ENCODE measurements around the gene SMOC1. TPM values are rescaled to one million over a fixed set of nuclear protein-coding genes. Genes with fewer than 3 reads are reported as not detected.

SMOC1 gene
- total RNA-seq, 2 donors from 2014 or later = not detected

DNA sequence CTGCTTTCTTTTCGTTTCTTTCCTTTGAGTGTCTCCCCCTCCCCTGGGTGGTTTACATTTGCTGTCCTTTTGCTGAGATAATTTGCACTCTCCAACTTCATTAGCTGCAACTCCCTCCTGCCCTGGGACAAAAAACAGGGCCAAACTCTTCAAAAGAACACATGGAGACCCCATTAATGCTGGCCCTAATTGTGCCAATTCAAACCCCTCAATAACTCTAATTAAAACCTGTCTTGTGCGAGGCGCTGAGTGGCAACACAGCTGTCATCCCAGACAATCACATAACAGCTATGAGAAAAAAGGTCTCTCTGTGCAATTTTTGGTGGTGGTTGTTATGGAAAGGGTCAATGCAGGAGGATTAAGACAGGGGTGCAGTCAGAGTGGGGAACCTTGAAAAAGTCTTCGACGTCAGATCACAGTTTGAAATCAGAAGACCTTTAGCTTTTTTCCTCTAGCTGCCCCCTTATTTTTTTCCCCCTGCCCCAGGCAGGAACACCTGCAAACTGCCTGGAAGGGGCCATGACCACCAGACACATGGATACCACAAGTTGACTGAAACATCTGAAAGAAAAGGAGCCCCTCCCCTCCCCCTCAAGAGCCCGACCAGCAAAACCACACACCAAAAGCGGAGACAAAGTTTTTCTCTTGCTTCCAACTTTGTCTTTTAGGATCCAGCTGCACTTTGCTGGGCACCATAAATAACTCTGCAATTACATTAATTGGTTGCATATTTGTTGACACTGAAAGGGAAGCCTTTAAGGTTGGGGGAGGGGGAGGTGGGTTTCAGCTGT, 26.5 kb upstream of the SMOC1 start:
- Mint-ChIP-seq H3K9me3 (peaks cover 2% of the 10 kb centered on the region), H3K27me3 (ENCODE audit: insufficient read depth) (no peaks in the 10 kb centered on the region), H3K36me3 (ENCODE audit: low read depth) (no peaks in the 10 kb centered on the region), H3K4me3 (no peak overlapping the region), H3K4me1 (no peaks in the 10 kb centered on the region), H3K27ac (no peak overlapping the region)
- no peaks in the 10 kb centered on the region for H3K9me3 ChIP-seq (ENCODE audit: control insufficient read depth, low read length)
- H3K27me3 ChIP-seq (ENCODE audit: control insufficient read depth, insufficient read depth, low read length, poor library complexity, severe bottlenecking) = no peaks in the 10 kb centered on the region
- 83 to 90% methylated on average over 1 to 7 of the region's 7 CpGs for WGBS, 2 experiments (ENCODE audit: insufficient coverage in 1 of 2, insufficient read length in 1 of 2)
- H3K36me3 ChIP-seq (ENCODE audit: control insufficient read depth, insufficient read depth, low read length) = no peaks in the 10 kb centered on the region
- TF ChIP-seq, protein P1, sequence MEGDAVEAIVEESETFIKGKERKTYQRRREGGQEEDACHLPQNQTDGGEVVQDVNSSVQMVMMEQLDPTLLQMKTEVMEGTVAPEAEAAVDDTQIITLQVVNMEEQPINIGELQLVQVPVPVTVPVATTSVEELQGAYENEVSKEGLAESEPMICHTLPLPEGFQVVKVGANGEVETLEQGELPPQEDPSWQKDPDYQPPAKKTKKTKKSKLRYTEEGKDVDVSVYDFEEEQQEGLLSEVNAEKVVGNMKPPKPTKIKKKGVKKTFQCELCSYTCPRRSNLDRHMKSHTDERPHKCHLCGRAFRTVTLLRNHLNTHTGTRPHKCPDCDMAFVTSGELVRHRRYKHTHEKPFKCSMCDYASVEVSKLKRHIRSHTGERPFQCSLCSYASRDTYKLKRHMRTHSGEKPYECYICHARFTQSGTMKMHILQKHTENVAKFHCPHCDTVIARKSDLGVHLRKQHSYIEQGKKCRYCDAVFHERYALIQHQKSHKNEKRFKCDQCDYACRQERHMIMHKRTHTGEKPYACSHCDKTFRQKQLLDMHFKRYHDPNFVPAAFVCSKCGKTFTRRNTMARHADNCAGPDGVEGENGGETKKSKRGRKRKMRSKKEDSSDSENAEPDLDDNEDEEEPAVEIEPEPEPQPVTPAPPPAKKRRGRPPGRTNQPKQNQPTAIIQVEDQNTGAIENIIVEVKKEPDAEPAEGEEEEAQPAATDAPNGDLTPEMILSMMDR (conservative IDR thresholded peaks at IDR 0.05) = no peak
- no peak overlapping the region for H3K4me3 ChIP-seq (ENCODE audit: low read length)
- no peaks in the 10 kb centered on the region for H3K4me1 ChIP-seq (ENCODE audit: control insufficient read depth, insufficient read depth, low read length)
- H3K9ac ChIP-seq (ENCODE audit: extremely low read depth, low read length, poor library complexity, severe bottlenecking) = no peak overlapping the region
- H3K27ac ChIP-seq (ENCODE audit: low read depth, low read length) = peak overlapping the region; percentile 18
- DNase-seq = no peak

- no peak overlapping the region for H3K27ac Mint-ChIP-seq
- Histone ChIP-seq H3K27me3 (ENCODE audit: control insufficient read depth, insufficient read depth, low read length, poor library complexity, severe bottlenecking) (no peaks in the 10 kb centered on the region), H3K9me3 (ENCODE audit: control insufficient read depth, low read length) (no peaks in the 10 kb centered on the region), H3K4me3 (ENCODE audit: low read length) (no peak overlapping the region), H3K27ac (ENCODE audit: low read depth, low read length) (no peak overlapping the region), H3K4me1 (ENCODE audit: control insufficient read depth, insufficient read depth, low read length) (no peaks in the 10 kb centered on the region), H3K36me3 (ENCODE audit: control insufficient read depth, insufficient read depth, low read length) (no peaks in the 10 kb centered on the region), H3K9ac (ENCODE audit: extremely low read depth, low read length, poor library complexity, severe bottlenecking) (no peak overlapping the region)
- no peaks in the 10 kb centered on the region for H3K27me3 Mint-ChIP-seq (ENCODE audit: insufficient read depth)
- no peak overlapping the region for H3K4me3 Mint-ChIP-seq
- no peaks in the 10 kb centered on the region for H3K4me1 Mint-ChIP-seq
- H3K36me3 Mint-ChIP-seq (ENCODE audit: low read depth) = no peaks in the 10 kb centered on the region
- TF ChIP-seq, protein P1 (conservative IDR thresholded peaks at IDR 0.05) = no peak
- H3K9me3 Mint-ChIP-seq = peaks cover 2% of the 10 kb centered on the region
- WGBS, 2 experiments (ENCODE audit: insufficient coverage in 1 of 2, insufficient read length in 1 of 2) = 74 to 80% methylated on average over 5 to 7 of the region's 7 CpGs
- no peak for DNase-seq
Measured at GRCh38 chr14:69853774-69854173, 25.4 kb upstream of the SMOC1 start.

- no peaks in the 10 kb centered on the region for H3K9me3 ChIP-seq (ENCODE audit: control insufficient read depth, low read length)
- H3K4me3 Mint-ChIP-seq = no peak overlapping the region
- no peak overlapping the region for H3K9ac ChIP-seq (ENCODE audit: extremely low read depth, low read length, poor library complexity, severe bottlenecking)
- H3K4me3 ChIP-seq (ENCODE audit: low read length) = no peak overlapping the region
- H3K9me3 Mint-ChIP-seq = peaks cover 2% of the 10 kb centered on the region
- no peaks in the 10 kb centered on the region for H3K4me1 Mint-ChIP-seq
- H3K36me3 Mint-ChIP-seq (ENCODE audit: low read depth) = no peaks in the 10 kb centered on the region
- no peak overlapping the region for H3K27ac Mint-ChIP-seq
- no peak overlapping the region for H3K27ac ChIP-seq (ENCODE audit: low read depth, low read length)
- no peak for DNase-seq
- H3K36me3 ChIP-seq (ENCODE audit: control insufficient read depth, insufficient read depth, low read length) = no peaks in the 10 kb centered on the region
- H3K4me1 ChIP-seq (ENCODE audit: control insufficient read depth, insufficient read depth, low read length) = no peaks in the 10 kb centered on the region
- H3K27me3 ChIP-seq (ENCODE audit: control insufficient read depth, insufficient read depth, low read length, poor library complexity, severe bottlenecking) = no peaks in the 10 kb centered on the region
- 68 to 86% methylated on average over 2 of the region's 2 CpGs for WGBS, 2 experiments (ENCODE audit: insufficient coverage in 1 of 2, insufficient read length in 1 of 2)
- TF ChIP-seq, protein P1 (conservative IDR thresholded peaks at IDR 0.05) = no peak
- no peaks in the 10 kb centered on the region for H3K27me3 Mint-ChIP-seq (ENCODE audit: insufficient read depth)
Measured at GRCh38 chr14:69854598-69854997, 24.6 kb upstream of the SMOC1 start.

All from endodermal cell (in vitro differentiated cells).